ENCODE results near the gene ELL3. TPM values are rescaled to one million over a fixed set of nuclear protein-coding genes. Genes with fewer than 3 reads are reported as not detected.
"Not testable (repeated sequence)": the region's sequence is repeated elsewhere in the genome, so short reads cannot be mapped to it uniquely, and the experiment has no call there.

ELL3 gene
- total RNA-seq, 2 donors from 2014 or later = 0.26 to 0.86 TPM

DNA sequence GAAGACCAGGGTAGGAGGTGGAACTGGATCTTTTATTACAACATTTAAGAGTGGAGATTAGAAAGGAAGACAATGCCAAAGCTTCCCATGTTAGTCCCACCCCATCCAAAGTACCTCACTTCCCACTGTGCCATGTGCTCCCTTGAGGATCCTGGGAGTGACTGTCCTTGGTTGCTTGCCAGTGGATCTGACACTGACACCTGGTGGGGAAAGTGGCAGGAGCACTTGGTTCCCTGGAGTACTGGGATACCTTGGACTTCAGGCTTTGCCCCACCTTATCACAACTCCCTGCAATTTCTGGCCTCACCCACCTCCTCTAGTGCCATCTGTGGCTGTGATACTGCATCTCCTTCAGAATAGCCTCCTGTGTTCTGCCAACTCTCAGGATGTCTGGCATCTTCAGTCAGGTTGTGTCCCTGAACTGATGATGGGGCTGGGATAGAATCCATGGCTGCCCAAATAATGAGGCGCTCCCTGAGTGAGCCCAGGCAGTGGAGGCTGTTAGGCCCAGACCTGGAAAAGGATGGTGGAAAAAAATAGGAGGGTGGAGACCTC is 1.3 kb downstream of the ELL3 start:
- Mint-ChIP-seq H3K27me3 (no peaks in the 10 kb centered on the region), H3K27ac (no peak overlapping the region), H3K9me3 (no peaks in the 10 kb centered on the region), H3K4me3 (no peak overlapping the region), H3K4me1 (ENCODE audit: low read depth in 2 of 2) (peaks cover 13 to 14% of the 10 kb centered on the region in 2 donors), H3K36me3 (peaks cover 9% of the 10 kb centered on the region)
- DNase-seq (ENCODE audit: low spot score) (no peak), ATAC-seq (no peak)

DNA sequence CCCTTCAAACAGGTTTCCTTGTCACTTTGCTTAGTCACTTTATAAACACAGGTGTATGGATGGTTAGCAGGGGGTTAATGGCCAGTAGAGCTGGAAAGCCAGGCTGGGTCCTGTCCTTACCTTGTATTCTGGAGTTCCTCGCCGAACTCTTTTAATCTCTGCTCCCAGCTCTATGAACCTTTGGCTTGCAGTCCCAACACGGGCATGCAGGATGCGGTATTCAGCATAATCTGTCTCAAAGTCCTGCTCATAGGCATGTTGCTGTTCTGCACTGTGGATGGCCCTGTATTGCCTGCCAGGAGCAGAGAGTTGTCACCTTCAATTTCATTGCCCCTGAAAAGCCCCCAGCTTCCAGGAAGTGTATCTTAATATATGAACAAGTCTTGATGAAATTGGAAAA is 2.7 kb downstream of the ELL3 start:
- Mint-ChIP-seq H3K4me1 (ENCODE audit: low read depth in 2 of 2) (peaks cover 11% of the 10 kb centered on the region in 2 donors), H3K4me3 (no peak overlapping the region), H3K9me3 (no peaks in the 10 kb centered on the region), H3K27me3 (no peaks in the 10 kb centered on the region), H3K36me3 (peaks cover 21% of the 10 kb centered on the region), H3K27ac (no peak overlapping the region)
- no peak for DNase-seq (ENCODE audit: low spot score)
- ATAC-seq = no peak

DNA sequence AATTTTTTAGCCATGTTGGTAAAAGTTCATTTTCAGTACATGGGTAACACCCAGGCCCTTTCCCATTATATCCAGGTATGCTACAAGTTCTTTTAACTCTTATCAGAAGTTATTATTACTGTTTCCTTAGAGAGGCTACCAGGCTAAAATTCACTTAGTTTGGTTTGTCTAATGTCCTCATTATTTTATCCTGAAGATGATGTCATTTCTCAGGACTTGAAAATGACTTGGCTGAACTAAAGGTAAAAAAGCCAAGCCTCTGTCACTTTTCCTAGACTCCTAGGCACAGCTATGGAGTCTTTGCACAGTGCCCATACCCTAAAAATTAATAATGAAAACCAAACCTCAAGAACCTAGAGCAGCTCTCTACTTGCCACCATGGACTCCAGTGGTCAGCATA is 4.1 kb downstream of the ELL3 start:
- ATAC-seq (no peak), DNase-seq (ENCODE audit: low spot score) (no peak)
- Mint-ChIP-seq H3K4me1 (ENCODE audit: low read depth in 2 of 2) (peaks cover 7% of the 10 kb centered on the region in 2 donors), H3K9me3 (no peaks in the 10 kb centered on the region), H3K4me3 (no peak overlapping the region), H3K27me3 (no peaks in the 10 kb centered on the region), H3K36me3 (peaks cover 28% of the 10 kb centered on the region), H3K27ac (no peak overlapping the region)

DNA sequence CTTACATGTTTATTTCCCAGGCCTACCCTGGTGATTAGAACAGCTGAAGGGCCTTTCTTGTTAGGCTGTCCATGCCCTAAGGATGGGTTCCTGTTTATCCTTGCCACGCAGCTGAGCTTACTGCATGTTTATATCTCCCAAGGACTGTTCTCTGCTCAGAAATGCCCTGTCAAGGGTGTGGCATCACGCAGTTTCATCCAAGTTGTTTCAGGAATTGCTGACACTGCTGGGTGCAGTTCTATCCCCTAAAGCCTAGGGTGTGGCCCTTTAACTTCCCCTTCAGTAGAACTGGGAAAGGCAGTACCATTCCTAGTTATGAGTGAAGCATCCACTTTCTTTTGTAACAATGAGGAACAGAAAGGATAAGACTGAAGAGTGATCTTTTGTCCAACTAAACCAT is 5.0 kb downstream of the ELL3 start:
- DNase-seq (ENCODE audit: low spot score) = no peak

DNA sequence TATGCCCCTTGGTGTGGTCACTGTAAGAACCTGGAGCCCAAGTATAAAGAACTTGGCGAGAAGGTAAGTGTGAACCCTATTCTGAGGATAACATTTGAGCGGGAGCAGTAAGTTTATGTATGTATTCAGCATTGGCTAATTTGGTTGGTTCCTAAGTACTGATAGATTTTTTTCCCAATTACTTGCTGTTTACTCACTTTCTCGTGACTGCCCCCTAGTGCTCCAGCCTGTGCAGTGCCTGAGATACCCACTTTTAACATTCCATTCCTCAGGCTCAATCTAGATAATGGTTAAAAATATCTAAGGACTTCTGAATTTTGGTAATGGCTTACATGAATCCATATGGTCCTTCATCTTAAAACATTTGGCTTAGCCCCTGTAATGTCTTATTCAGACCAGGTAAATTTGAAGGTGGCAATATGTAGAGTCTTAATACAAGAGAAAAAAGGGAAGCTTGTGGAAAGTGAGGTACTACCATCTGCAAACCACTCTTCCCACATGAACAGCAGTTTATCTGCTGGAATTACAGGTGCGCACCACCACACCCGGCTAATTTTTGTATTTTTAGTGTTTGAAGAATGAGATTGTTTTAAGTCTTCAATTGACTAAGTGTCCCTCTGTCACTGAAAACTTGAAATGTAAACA is 7.1 kb downstream of the ELL3 start:
- Mint-ChIP-seq H3K27me3 (no peaks in the 10 kb centered on the region), H3K4me3 (no peak overlapping the region), H3K9me3 (no peaks in the 10 kb centered on the region), H3K4me1 (ENCODE audit: low read depth in 2 of 2) (no peaks in the 10 kb centered on the region), H3K36me3 (peaks cover 34% of the 10 kb centered on the region), H3K27ac (peak overlapping the region in 1 of 2 donors; percentile 17)
- ATAC-seq (peak; percentile 48 to 72), DNase-seq (ENCODE audit: low spot score) (no peak)

More for the DNA sequence above, 5.0 kb downstream of the ELL3 start:
- no peaks in the 10 kb centered on the region for H3K27me3 Mint-ChIP-seq
- H3K27ac Mint-ChIP-seq = no peak overlapping the region
- H3K4me1 Mint-ChIP-seq (ENCODE audit: low read depth in 2 of 2) = no peaks in the 10 kb centered on the region
- H3K9me3 Mint-ChIP-seq = no peaks in the 10 kb centered on the region
- no peak overlapping the region for H3K4me3 Mint-ChIP-seq
- no peak for ATAC-seq
- peaks cover 28% of the 10 kb centered on the region for H3K36me3 Mint-ChIP-seq

DNA sequence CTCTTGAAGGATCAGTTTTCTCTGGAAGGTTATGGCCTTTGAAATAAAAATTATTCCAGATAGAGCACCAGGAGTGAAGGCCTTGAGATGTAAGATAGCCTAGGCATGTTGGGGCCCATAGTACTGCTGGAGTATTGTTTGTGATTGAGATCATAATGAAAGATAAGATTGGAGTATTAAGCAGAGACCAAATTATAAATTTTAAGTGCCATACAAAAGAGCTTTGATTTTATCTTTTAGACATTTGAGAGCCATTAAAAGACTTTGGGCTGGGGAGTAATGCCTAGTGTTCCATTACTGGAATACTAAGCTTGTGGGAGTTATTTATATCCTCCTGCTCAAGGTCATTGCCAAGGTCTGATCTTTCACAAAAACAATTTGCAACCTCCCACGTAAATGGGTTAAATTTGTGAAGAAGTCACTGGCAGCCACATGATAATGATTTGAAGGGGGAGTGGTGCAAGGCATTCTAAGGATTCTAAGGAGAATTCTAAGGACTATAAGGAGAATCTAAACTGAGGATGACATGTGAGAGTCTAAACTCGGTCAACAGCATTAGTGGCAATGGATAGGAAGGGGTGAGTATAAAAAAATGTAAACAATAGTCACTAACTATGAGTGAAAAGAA is 12.8 kb downstream of the ELL3 start:
- ATAC-seq (no peak), DNase-seq (ENCODE audit: low spot score) (no peak)
- Mint-ChIP-seq H3K4me3 (no peak overlapping the region), H3K27me3 (no peaks in the 10 kb centered on the region), H3K27ac (peak overlapping the region in 1 of 2 donors; percentile 38), H3K4me1 (ENCODE audit: low read depth in 2 of 2) (peaks cover 0 to 12% of the 10 kb centered on the region in 2 donors), H3K9me3 (no peaks in the 10 kb centered on the region), H3K36me3 (peaks cover 30% of the 10 kb centered on the region)

DNA sequence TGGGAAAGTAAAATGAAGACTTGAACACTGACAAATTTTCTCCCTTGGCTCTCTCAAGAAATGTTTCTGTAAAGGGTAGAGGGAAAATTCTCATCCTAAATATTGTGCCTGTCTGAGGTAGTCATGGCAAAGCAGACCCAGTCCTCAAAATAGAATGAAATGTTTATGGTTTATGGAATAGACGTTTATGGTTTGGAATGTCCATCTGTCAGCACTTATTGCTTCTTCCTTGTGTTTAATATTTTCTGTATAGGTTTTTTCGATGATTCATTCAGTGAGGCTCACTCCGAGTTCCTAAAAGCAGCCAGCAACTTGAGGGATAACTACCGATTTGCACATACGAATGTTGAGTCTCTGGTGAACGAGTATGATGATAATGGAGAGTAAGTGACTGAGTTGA is 13.9 kb downstream of the ELL3 start:
- peaks cover 0 to 12% of the 10 kb centered on the region in 2 donors for H3K4me1 Mint-ChIP-seq (ENCODE audit: low read depth in 2 of 2)
- H3K4me3 Mint-ChIP-seq = no peak overlapping the region
- H3K9me3 Mint-ChIP-seq = no peaks in the 10 kb centered on the region
- H3K27ac Mint-ChIP-seq = no peak overlapping the region
- peaks cover 24% of the 10 kb centered on the region for H3K36me3 Mint-ChIP-seq
- ATAC-seq (no peak), DNase-seq (ENCODE audit: low spot score) (no peak)
- no peaks in the 10 kb centered on the region for H3K27me3 Mint-ChIP-seq

DNA sequence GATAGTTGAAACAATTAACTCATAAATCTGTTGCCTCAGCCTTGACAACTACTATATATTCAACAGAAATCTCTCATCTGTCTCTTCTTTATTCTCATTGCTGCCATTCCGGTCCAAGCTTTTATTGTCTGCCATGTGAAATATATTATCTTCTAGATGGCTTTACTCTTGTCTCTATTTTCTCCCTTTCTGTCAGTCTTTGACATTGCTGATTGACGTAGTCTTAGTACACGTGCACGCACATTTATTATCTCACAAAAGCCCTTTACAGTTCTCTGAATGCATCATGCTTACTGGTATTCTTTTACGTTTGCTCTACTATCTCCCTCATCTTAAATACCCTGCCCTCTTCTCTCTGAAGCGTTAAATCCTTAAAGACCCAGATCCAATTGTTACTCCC is 24.9 kb downstream of the ELL3 start:
- Mint-ChIP-seq H3K4me1 (ENCODE audit: low read depth in 2 of 2) (peaks cover 33 to 42% of the 10 kb centered on the region in 2 donors), H3K9me3 (no peaks in the 10 kb centered on the region), H3K36me3 (peaks cover 22% of the 10 kb centered on the region), H3K27me3 (no peaks in the 10 kb centered on the region), H3K4me3 (peak overlapping the region; percentile 47), H3K27ac (peak overlapping the region in 1 of 2 donors; percentile 66)
- DNase-seq (ENCODE audit: low spot score) = no peak
- no peak for ATAC-seq

DNA sequence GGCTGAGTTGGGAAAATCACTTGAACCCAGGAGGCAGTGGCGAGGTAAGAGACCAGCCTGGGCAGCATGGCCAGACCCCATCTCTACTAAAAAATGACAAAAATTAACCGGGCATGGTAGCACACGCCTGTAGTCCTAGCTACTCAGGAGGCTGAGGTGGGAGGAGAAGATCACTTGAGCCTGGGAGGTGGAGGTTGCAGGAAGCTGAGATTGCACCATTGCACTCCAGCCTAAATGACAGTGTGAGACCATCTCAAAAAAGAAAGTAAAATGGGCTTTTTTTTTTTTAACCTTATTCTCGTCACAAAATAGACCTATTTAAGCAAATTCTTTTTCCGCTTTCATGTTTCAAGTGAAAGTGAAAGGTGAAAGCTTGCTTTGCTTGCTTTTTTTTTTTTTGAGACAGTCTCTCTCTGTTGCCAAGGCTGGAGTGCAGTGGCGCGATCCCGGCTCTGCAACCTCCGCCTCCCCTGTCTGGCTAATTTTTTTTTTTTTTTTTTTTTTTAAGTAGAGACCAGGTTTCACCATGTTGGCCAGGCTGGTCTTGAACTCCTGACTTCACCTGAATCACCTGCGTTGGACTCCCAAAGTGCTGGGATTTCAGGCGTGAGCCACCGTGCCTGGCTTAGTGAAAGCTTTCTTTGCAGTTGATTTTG is 26.9 kb downstream of the ELL3 start:
- Mint-ChIP-seq H3K27me3 (no peaks in the 10 kb centered on the region), H3K9me3 (no peaks in the 10 kb centered on the region), H3K4me1 (ENCODE audit: low read depth in 2 of 2) (peaks cover 34 to 40% of the 10 kb centered on the region in 2 donors), H3K36me3 (peaks cover 20% of the 10 kb centered on the region), H3K27ac (peak overlapping the region; percentile 57 to 61), H3K4me3 (peak overlapping the region; percentile 99)
- ATAC-seq (peak; percentile 57 to 72), DNase-seq (ENCODE audit: low spot score) (peak; percentile 74)

DNA sequence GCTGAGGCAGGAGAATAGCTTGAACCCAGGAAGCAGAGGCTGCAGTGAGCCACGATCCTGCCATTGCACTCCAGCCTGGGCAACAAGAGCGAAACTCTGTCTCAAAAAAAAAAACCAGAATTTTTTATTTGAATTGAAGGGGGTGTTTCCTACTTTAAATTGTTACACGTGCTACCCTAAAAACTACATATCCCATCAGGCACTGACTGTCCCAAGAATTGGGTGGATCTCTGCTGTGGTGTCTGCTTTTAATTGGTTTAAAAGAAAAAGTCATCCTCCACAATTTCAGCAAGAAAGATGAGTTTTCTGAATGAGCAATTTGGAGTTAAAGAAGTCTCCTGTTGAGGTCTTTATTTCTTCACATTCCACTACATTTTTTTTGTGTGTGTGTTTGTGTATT is 28.4 kb downstream of the ELL3 start:
- ATAC-seq (no peak), DNase-seq (ENCODE audit: low spot score) (no peak)
- no peaks in the 10 kb centered on the region for H3K9me3 Mint-ChIP-seq
- peaks cover 30 to 41% of the 10 kb centered on the region in 2 donors for H3K4me1 Mint-ChIP-seq (ENCODE audit: low read depth in 2 of 2)
- H3K27me3 Mint-ChIP-seq = no peaks in the 10 kb centered on the region
- peak overlapping the region; percentile 91 to 99 for H3K27ac Mint-ChIP-seq
- peaks cover 20% of the 10 kb centered on the region for H3K36me3 Mint-ChIP-seq
- peak overlapping the region; percentile 99 for H3K4me3 Mint-ChIP-seq

DNA sequence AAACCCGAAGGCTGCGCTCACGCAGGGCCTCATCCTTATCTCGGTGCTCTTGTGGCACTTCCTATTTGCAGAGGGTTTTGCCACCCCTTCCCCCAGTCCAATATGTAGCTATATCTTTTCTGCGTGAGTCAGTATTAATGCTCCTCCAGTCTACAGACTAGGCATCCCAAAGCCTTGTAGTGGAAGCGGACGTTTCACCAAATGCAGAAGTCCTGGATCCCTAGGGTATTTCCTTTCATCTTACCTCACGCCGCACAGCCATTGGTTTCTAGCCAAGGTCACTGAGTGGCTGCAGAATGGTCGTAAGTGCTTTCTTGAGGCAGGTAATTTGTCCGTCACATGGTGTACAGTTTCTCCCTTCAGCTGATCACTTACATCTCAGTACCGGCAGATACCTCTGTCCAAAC is 29.9 kb downstream of the ELL3 start:
- H3K36me3 Mint-ChIP-seq = peaks cover 16% of the 10 kb centered on the region
- H3K4me3 Mint-ChIP-seq = peak overlapping the region; percentile 99
- not testable (repeated sequence) for H3K9me3 Mint-ChIP-seq; DNase-seq (ENCODE audit: low spot score); H3K27me3 Mint-ChIP-seq
- H3K4me1 Mint-ChIP-seq (ENCODE audit: low read depth in 2 of 2) = peaks cover 24 to 34% of the 10 kb centered on the region in 2 donors
- ATAC-seq = peak; percentile 12 to 52
- H3K27ac Mint-ChIP-seq = peak overlapping the region; percentile 91 to 99

DNA sequence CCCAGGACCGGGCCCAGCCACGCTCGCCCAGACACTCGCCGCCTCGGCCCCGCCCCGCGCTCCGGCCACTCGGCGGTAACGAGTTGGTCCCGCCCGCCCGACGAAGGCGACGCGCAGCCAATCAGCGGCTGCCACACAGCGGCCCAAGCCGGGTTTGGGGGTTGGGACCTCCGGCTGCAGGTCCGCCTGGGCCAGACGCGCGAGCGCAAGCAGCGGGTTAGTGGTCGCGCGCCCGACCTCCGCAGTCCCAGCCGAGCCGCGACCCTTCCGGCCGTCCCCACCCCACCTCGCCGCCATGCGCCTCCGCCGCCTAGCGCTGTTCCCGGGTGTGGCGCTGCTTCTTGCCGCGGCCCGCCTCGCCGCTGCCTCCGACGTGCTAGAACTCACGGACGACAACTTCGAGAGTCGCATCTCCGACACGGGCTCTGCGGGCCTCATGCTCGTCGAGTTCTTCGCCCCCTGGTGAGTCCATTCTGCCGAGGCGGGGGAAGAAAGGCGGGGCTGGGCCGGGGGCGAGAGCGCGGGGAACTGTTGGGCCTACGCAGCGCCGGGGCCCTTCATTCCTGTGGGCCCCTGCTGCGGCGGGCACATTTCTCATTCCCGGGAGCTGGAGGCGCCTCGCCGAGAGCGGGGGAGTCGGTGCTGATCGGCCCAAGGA is 30.4 kb downstream of the ELL3 start, which contains the start of gene PDIA3:
PDIA3 (plus strand) TSS at position 194 of the 658 bp plus-strand sequence; CDS start at position 296, 102 bp downstream.
- H3K27me3 Mint-ChIP-seq, H3K9me3 Mint-ChIP-seq: not testable (repeated sequence)
- Mint-ChIP-seq H3K4me1 (ENCODE audit: low read depth in 2 of 2) (peaks cover 19 to 28% of the 10 kb centered on the region in 2 donors), H3K4me3 (peak within 1 kb of the TSS; percentile 99), H3K27ac (peak within 1 kb of the TSS; percentile 91 to 99), H3K36me3 (peaks cover 13% of the 10 kb centered on the region)
- DNase-seq (ENCODE audit: low spot score) (peak; percentile 96), ATAC-seq (peak; percentile 94 to 96)

DNA sequence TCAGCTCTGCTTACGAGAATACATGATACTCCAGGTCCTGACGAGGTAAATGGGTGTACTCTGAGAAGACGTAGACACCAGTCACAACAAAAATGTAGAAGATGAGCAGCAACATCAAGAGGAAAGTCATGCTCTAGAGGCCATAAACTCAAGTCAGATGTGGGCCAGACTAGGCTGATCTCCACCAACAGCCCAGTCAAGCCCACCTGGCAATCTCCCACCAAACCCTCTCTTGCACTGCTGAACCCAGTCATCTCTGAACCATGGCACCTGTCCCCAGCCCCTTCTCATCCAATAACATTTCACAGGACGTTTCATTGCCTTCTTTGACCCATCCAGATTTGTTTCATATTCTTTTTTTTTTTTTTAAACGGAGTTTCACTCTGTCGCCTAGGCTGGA is 41.4 kb downstream of the ELL3 start:
- no peak for ATAC-seq
- H3K27ac Mint-ChIP-seq = peak overlapping the region in 1 of 2 donors; percentile 26

More for the DNA sequence above, 41.4 kb downstream of the ELL3 start:
- no peak for DNase-seq (ENCODE audit: low spot score)
- Mint-ChIP-seq H3K27me3 (peaks cover 0 to 2% of the 10 kb centered on the region in 2 donors), H3K9me3 (no peaks in the 10 kb centered on the region), H3K36me3 (no peaks in the 10 kb centered on the region), H3K4me1 (ENCODE audit: low read depth in 2 of 2) (peaks cover 8% of the 10 kb centered on the region in 2 donors), H3K4me3 (no peak overlapping the region)

All from natural killer cell treated with Interleukin-12 subunit alpha and Interleukin-12 subunit beta and Interleukin-15 and Interleukin-18, amount 100 ng/mL, for 72 hours (primary cell).